NCI-H1436 treated with DMSO at 0.1 percent for 48 hours (cell line): ENCODE measurements around the gene FHOD3.
A peak's percentile ranks its signal among the peaks of the same experiment; 100 is the strongest.

Experiments used
- DNase-seq: peaks from one replicate; lab custom pipeline; 2025; lab: John Stamatoyannopoulos, UW

Gene FHOD3

DNA sequence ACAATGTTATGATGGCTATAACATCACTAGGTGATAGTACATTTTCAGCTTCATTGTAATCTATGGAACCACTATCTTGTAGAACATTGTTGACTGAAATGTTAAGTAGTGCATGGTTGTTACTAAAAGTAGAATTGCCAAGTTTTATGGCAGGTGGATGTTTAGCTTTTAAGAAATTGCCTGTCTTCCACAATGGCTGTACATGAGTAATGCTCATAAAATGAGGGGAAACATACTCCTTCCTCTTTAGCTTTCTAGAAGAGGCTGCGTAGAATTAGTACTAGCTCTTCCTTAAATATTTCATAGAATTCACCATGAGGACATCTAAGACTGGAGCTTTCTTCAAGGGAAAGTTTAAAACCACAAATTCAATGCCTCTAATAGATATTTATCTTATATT, 370.3 kb downstream of the FHOD3 start:
- no peak for DNase-seq

- no peak for DNase-seq
Measured at GRCh38 chr18:36668349-36668748, 370.8 kb downstream of the FHOD3 start.

GRCh38 chr18:36672437-36673344, 375.2 kb downstream of the FHOD3 start:
- DNase-seq: peak; percentile 84

- DNase-seq: no peak
Measured at GRCh38 chr18:36673452-36673851, 375.9 kb downstream of the FHOD3 start.

GRCh38 chr18:36675076-36675475, 377.6 kb downstream of the FHOD3 start:
- no peak for DNase-seq

GRCh38 chr18:36675542-36675941, 378.0 kb downstream of the FHOD3 start:
- no peak for DNase-seq

- DNase-seq: no peak
Measured at GRCh38 chr18:36676629-36677028, 379.1 kb downstream of the FHOD3 start.

GRCh38 chr18:36680042-36680441, 382.5 kb downstream of the FHOD3 start:
- no peak for DNase-seq

- no peak for DNase-seq
Measured at GRCh38 chr18:36685580-36685979, 388.1 kb downstream of the FHOD3 start.

GRCh38 chr18:36688020-36688965, 390.8 kb downstream of the FHOD3 start:
- no peak for DNase-seq

GRCh38 chr18:36692371-36692770, 394.9 kb downstream of the FHOD3 start:
- no peak for DNase-seq

DNA sequence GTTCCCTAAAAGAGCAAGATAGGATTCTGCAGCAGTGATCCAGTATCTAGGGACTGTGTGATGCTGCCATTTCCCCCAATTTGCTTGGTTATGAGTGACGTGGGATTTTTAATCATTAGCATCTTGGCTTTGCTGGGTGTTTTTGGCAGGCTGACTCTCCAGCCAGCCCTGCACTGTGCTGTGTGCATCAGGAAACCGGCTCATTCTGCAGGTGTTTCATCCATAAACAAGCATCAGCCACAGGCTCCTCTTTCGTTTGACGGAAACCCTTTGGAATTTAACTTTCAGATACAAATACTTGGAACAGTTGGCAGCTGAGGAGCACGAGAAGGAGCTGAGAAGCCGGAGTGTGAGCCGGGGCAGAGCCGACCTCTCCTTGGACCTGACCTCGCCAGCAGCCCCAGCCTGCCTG, 395.4 kb downstream of the FHOD3 start:
- no peak for DNase-seq

GRCh38 chr18:36693931-36694620, 396.6 kb downstream of the FHOD3 start:
- peak; percentile 71 for DNase-seq

DNA sequence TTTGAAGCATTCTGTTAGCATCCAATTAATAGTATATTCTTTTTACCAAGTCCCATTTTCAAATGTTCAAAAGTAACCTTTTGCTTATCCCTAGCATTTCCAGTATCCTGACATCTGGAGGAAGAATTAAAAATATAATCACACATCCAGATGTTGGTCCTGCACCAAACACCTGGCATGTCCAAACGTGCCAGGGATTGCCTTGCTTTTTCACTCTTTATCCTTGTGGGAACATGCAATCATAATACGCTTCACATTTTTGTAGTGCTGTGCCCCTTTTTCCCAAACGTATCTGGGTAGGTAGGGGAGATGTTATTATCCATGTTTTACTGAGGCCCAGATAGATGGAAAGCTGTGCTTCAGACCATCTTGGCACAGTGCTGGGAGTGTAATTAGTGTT, 398.3 kb downstream of the FHOD3 start:
- DNase-seq: no peak

DNA sequence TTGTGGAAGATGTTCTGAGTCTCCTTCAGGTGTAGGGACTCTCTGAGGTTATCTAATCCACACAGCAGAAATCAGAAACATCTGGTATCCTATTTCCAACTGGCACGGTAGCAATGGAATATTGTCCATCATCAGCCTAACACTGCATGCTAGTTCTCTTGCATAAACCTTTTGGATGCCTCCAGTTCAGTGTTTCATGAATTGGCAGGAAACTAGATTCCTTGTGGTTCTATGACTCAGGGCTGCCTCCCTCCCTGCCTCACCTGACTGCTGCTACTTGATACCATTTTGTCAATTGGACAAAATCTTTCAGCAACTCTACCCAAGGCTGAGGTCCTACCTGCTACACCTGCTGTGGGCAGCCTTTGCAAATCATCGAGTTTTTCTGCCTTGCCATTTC, 400.4 kb downstream of the FHOD3 start:
- DNase-seq: no peak

- DNase-seq: no peak
Measured at GRCh38 chr18:36700955-36701354, 403.4 kb downstream of the FHOD3 start.

DNA sequence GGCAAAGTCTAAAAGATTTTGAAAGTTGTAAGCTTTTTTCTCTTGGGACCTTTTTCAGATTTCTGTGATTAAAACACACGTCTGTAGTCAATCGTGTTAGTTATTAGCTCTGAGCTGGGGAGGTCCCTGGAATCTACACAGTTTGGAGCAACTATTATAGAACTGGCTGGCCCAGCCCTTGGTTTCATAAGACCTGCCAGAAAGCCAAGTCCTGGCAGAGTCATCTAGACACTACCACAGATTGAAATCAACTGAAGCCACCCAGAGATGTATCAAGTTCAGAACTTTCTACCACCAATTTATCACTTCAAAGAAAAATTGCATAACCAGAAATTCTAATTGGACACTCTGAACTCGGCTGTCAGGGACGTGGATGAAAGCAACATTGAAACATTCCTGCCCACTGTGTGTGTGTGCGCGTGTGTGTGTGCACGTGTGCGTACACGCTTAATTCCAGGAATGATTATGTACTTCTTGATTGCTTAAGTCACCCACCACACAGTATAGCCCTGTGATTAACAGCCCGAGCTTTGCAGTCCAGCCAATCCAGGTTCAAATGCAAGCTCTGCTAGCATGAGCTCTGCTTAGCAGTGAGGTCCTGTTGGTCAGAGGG, 405.0 kb downstream of the FHOD3 start:
- no peak for DNase-seq

- DNase-seq: no peak
Measured at GRCh38 chr18:36704156-36704555, 406.6 kb downstream of the FHOD3 start.

GRCh38 chr18:36706134-36706881, 408.8 kb downstream of the FHOD3 start:
- DNase-seq: no peak

GRCh38 chr18:36708366-36708765, 410.9 kb downstream of the FHOD3 start:
- no peak for DNase-seq

DNA sequence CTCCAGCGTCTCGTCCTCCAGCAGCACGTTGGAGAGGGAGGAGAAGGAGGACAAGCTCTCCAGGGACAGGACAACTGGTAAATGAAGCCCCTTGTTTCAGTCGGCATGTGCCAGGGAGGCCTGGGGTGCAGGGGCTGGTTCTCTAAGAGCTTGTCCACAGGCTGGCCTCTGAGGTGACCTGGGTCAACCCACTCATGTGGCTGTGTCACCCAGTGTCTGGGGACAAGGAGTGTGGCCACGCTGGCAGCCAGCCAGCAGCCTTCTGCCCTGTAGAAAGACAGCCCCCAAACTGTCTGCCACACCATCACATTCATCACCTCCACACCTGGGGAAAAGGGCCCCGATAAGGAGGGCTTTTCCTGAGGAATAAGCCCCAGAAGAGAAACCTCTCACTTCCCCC, 411.8 kb downstream of the FHOD3 start:
- no peak for DNase-seq
